Measurements from ENCODE around the gene PMVK. TPM values are rescaled to one million over a fixed set of nuclear protein-coding genes. Genes with fewer than 3 reads are reported as not detected.
"Not testable (repeated sequence)": the region's sequence is repeated elsewhere in the genome, so short reads cannot be mapped to it uniquely, and the experiment has no call there.

Gene PMVK
- total RNA-seq: 10 to 100 TPM in 1 of 2 donors, 1 to 10 TPM in 1; 9.7 to 13.8 TPM

GRCh38 chr1:154936555-154937084, at the start of gene PMVK:
PMVK (minus strand) TSS chr1:154936719; CDS start chr1:154936685, 34 bp downstream.
- Histone ChIP-seq H3K9me3 (no peaks in the 10 kb centered on the region), H3K4me3 (peak within 1 kb of the TSS; percentile 79), H3K27me3 (replicated peaks; ENCODE audit: insufficient read depth) (no peaks in the 10 kb centered on the region), H3K36me3 (no peaks in the 10 kb centered on the region), H3K4me1 (ENCODE audit: control insufficient read depth in 1 of 2, low read depth in 2 of 2) (peaks cover 11 to 35% of the 10 kb centered on the region in 2 donors), H3K27ac (peak within 1 kb of the TSS; percentile 96 to 98)
- ATAC-seq (ENCODE audit: insufficient number of reproducible peaks, low FRiP score, low read depth) (peak; percentile 88), DNase-seq (ENCODE audit: low spot score) (peak; percentile 91)
- TF ChIP-seq CTCF (IDR thresholded peaks at IDR 0.05): no peak

- ATAC-seq (ENCODE audit: insufficient number of reproducible peaks, low FRiP score, low read depth): no peak
- Histone ChIP-seq H3K4me1 (ENCODE audit: control insufficient read depth in 1 of 2, low read depth in 2 of 2) (peaks cover 9 to 16% of the 10 kb centered on the region in 2 donors), H3K36me3 (peaks cover 15% of the 10 kb centered on the region), H3K9me3 (no peaks in the 10 kb centered on the region), H3K4me3 (peak overlapping the region; percentile 71), H3K27ac (peak overlapping the region; percentile 10 to 15), H3K27me3 (replicated peaks; ENCODE audit: insufficient read depth) (no peaks in the 10 kb centered on the region)
- TF ChIP-seq CTCF (IDR thresholded peaks at IDR 0.05): no peak
- DNase-seq (ENCODE audit: low spot score): no peak
Measured at GRCh38 chr1:154983776-154984466, 47.4 kb upstream of the PMVK start.

- H3K27ac ChIP-seq: peak within 1 kb of the TSS; percentile 10 to 42
- TF ChIP-seq CTCF (IDR thresholded peaks at IDR 0.05): no peak
- H3K4me1 ChIP-seq (ENCODE audit: control insufficient read depth in 1 of 2, low read depth in 2 of 2): peaks cover 9 to 16% of the 10 kb centered on the region in 2 donors
- DNase-seq (ENCODE audit: low spot score) (peak; percentile 98), ATAC-seq (ENCODE audit: insufficient number of reproducible peaks, low FRiP score, low read depth) (peak; percentile 100)
- no peaks in the 10 kb centered on the region for H3K27me3 ChIP-seq (replicated peaks; ENCODE audit: insufficient read depth)
- no peaks in the 10 kb centered on the region for H3K9me3 ChIP-seq
- H3K36me3 ChIP-seq: peaks cover 12% of the 10 kb centered on the region
- peak within 1 kb of the TSS; percentile 71 for H3K4me3 ChIP-seq
Measured at GRCh38 chr1:154982897-154983648, 46.6 kb upstream of the PMVK start, which contains the start of gene FLAD1. FLAD1 (plus strand) TSS chr1:154983344; CDS start chr1:154983695, 351 bp downstream.

- Histone ChIP-seq H3K27ac (no peak overlapping the region), H3K9me3 (no peaks in the 10 kb centered on the region), H3K4me1 (ENCODE audit: control insufficient read depth in 1 of 2, low read depth in 2 of 2) (peaks cover 9 to 16% of the 10 kb centered on the region in 2 donors), H3K27me3 (replicated peaks; ENCODE audit: insufficient read depth) (no peaks in the 10 kb centered on the region), H3K36me3 (peaks cover 6% of the 10 kb centered on the region), H3K4me3 (peak overlapping the region; percentile 71)
- DNase-seq (ENCODE audit: low spot score): no peak
- ATAC-seq (ENCODE audit: insufficient number of reproducible peaks, low FRiP score, low read depth): no peak
- TF ChIP-seq CTCF (IDR thresholded peaks at IDR 0.05): no peak
Measured at GRCh38 chr1:154982341-154982740, 45.8 kb upstream of the PMVK start.

- Histone ChIP-seq H3K9me3 (no peaks in the 10 kb centered on the region), H3K27me3 (replicated peaks; ENCODE audit: insufficient read depth) (no peaks in the 10 kb centered on the region), H3K27ac (no peak overlapping the region), H3K4me1 (ENCODE audit: control insufficient read depth in 1 of 2, low read depth in 2 of 2) (peaks cover 6 to 18% of the 10 kb centered on the region in 2 donors), H3K36me3 (peaks cover 4% of the 10 kb centered on the region), H3K4me3 (no peak overlapping the region)
- no peak for TF ChIP-seq CTCF (IDR thresholded peaks at IDR 0.05)
- DNase-seq (ENCODE audit: low spot score): no peak
- ATAC-seq (ENCODE audit: insufficient number of reproducible peaks, low FRiP score, low read depth): no peak
Measured at GRCh38 chr1:154978360-154978759, 41.8 kb upstream of the PMVK start.

GRCh38 chr1:154977762-154978161, 41.2 kb upstream of the PMVK start:
- peaks cover 10 to 23% of the 10 kb centered on the region in 2 donors for H3K4me1 ChIP-seq (ENCODE audit: control insufficient read depth in 1 of 2, low read depth in 2 of 2)
- H3K36me3 ChIP-seq; H3K27ac ChIP-seq; ATAC-seq (ENCODE audit: insufficient number of reproducible peaks, low FRiP score, low read depth); DNase-seq (ENCODE audit: low spot score); H3K4me3 ChIP-seq; H3K9me3 ChIP-seq; H3K27me3 ChIP-seq (replicated peaks; ENCODE audit: insufficient read depth): not testable (repeated sequence)
